OCI-LY1 (cell line): ENCODE data around the gene FHOD3.

Experiments
- H2AFZ ChIP-seq: fragments of 200-600 bp; sonication (generic), shearing (Covaris generic); 2 replicates; pipeline ENCODE4 v1.6.0; 2014; ENCODE audit warnings: antibody characterized with exemption, mild to moderate bottlenecking, low read length
- H3F3A ChIP-seq: fragments of 200-600 bp; sonication (generic), shearing (Covaris generic); 2 replicates; pipeline ENCODE4 v1.6.0; 2014; ENCODE audit warnings: mild to moderate bottlenecking, antibody characterized with exemption, low read length, moderate library complexity; ENCODE audit not compliant: insufficient read depth
- H3K27ac ChIP-seq: fragments of 200-600 bp; sonication (generic); 2 replicates; pipeline ENCODE4 v1.5.1; 2014; ENCODE audit warnings: low read length, mixed run types, mild to moderate bottlenecking, low read depth; ENCODE audit not compliant: poor library complexity, severe bottlenecking
- H3K27me3 ChIP-seq: fragments of 200-600 bp; sonication (generic); 2 replicates; pipeline ENCODE4 v1.6.0; 2014; ENCODE audit warnings: antibody characterized with exemption, mild to moderate bottlenecking, low read length, moderate library complexity; ENCODE audit not compliant: insufficient read depth
- H3K36me3 ChIP-seq: fragments of 200-600 bp; sonication (generic); 2 replicates; pipeline ENCODE4 v1.6.1; 2014; ENCODE audit warnings: mild to moderate bottlenecking, antibody characterized with exemption, low read length, moderate library complexity, mixed read lengths; ENCODE audit not compliant: insufficient read depth
- H3K4me1 ChIP-seq: fragments of 200-600 bp; sonication (generic); 2 replicates; pipeline ENCODE4 v1.5.1; 2014; ENCODE audit warnings: mild to moderate bottlenecking, low read length, moderate library complexity; ENCODE audit not compliant: insufficient read depth, severe bottlenecking
- H3K4me2 ChIP-seq: fragments of 200-600 bp; sonication (generic), shearing (Covaris generic); 2 replicates; pipeline ENCODE4 v1.6.1; 2014; ENCODE audit warnings: low read length
- H3K4me3 ChIP-seq: fragments of 200-600 bp; sonication (generic); 2 replicates; pipeline ENCODE4 v1.5.1; 2014; ENCODE audit warnings: low read length, low read depth, mild to moderate bottlenecking, mixed read lengths; ENCODE audit not compliant: poor library complexity, severe bottlenecking
- H3K79me2 ChIP-seq: fragments of 200-600 bp; shearing (Covaris generic); 2 replicates; pipeline ENCODE4 v1.6.1; 2016; ENCODE audit warnings: mixed run types, low read length, mixed read lengths; ENCODE audit not compliant: insufficient read depth
- H3K9ac ChIP-seq: fragments of 200-600 bp; sonication (generic), shearing (Covaris generic); 2 replicates; pipeline ENCODE4 v1.6.1; 2014; ENCODE audit warnings: mild to moderate bottlenecking, low read length, mixed read lengths
- H3K9me2 ChIP-seq: fragments of 200-600 bp; sonication (generic), shearing (Covaris generic); 2 replicates; pipeline ENCODE4 v1.6.1; 2014; ENCODE audit warnings: low read depth, mild to moderate bottlenecking, low read length, mixed read lengths
- H3K9me3 ChIP-seq: fragments of 200-600 bp; shearing (Covaris generic); 2 replicates; pipeline ENCODE4 v1.6.1; 2014; ENCODE audit warnings: low read length, mixed read lengths
- H4K20me1 ChIP-seq: fragments of 200-600 bp; sonication (generic), shearing (Covaris generic); 2 replicates; pipeline ENCODE4 v1.6.0; 2016; ENCODE audit warnings: mild to moderate bottlenecking, low read length; ENCODE audit not compliant: insufficient read depth
- CTCF ChIP-seq: fragments of 200-600 bp; sonication (generic), shearing (Covaris generic); IDR thresholded peaks from 2 replicates; pipeline ENCODE4 v1.5.1; 2017; ENCODE audit warnings: mild to moderate bottlenecking, antibody characterized with exemption, low read length, moderate library complexity, mixed read lengths
- EZH2 ChIP-seq: fragments of 200-600 bp; sonication (generic), shearing (Covaris generic); IDR thresholded peaks from 2 replicates; pipeline ENCODE4 v1.8.0; 2017; ENCODE audit warnings: borderline replicate concordance, mixed run types, mild to moderate bottlenecking, antibody characterized with exemption, low read length, moderate library complexity, mixed read lengths

Gene FHOD3

GRCh38 chr18:36513556-36513955 lies 216.0 kb downstream of the FHOD3 start:
- H3K4me2 ChIP-seq: no peak overlapping the region
- H3K4me3 ChIP-seq: no peak overlapping the region
- no peak overlapping the region for H3K27ac ChIP-seq
- H3K9me2 ChIP-seq: no peaks in the 10 kb centered on the region
- no peak overlapping the region for H2AFZ ChIP-seq
- no peaks in the 10 kb centered on the region for H3K4me1 ChIP-seq
- H3K27me3 ChIP-seq: no peaks in the 10 kb centered on the region
- no peaks in the 10 kb centered on the region for H3K9me3 ChIP-seq
- H3K36me3 ChIP-seq: no peaks in the 10 kb centered on the region
- TF ChIP-seq CTCF (no peak), EZH2 (no peak)
- no peaks in the 10 kb centered on the region for H4K20me1 ChIP-seq
- H3F3A ChIP-seq: no peaks in the 10 kb centered on the region
- H3K9ac ChIP-seq: no peak overlapping the region
- no peaks in the 10 kb centered on the region for H3K79me2 ChIP-seq

GRCh38 chr18:36514778-36515177 lies 217.3 kb downstream of the FHOD3 start:
- H3K36me3 ChIP-seq: no peaks in the 10 kb centered on the region
- no peak overlapping the region for H3K4me2 ChIP-seq
- H3K4me1 ChIP-seq: no peaks in the 10 kb centered on the region

GRCh38 chr18:36516258-36516657 lies 218.7 kb downstream of the FHOD3 start:
- Histone ChIP-seq H3K27me3 (no peaks in the 10 kb centered on the region), H3K9ac (no peak overlapping the region), H3K79me2 (no peaks in the 10 kb centered on the region), H2AFZ (no peak overlapping the region), H3F3A (no peaks in the 10 kb centered on the region), H3K27ac (no peak overlapping the region), H4K20me1 (no peaks in the 10 kb centered on the region), H3K4me3 (no peak overlapping the region), H3K36me3 (no peaks in the 10 kb centered on the region), H3K9me2 (no peaks in the 10 kb centered on the region), H3K9me3 (no peaks in the 10 kb centered on the region), H3K4me2 (no peak overlapping the region), H3K4me1 (no peaks in the 10 kb centered on the region)
- TF ChIP-seq EZH2 (no peak), CTCF (no peak)

More at GRCh38 chr18:36514778-36515177, 217.3 kb downstream of the FHOD3 start:
- TF ChIP-seq EZH2: no peak
- no peak for TF ChIP-seq CTCF
- Histone ChIP-seq H3K27me3 (no peaks in the 10 kb centered on the region), H3F3A (no peaks in the 10 kb centered on the region), H3K9me3 (no peaks in the 10 kb centered on the region), H3K27ac (no peak overlapping the region), H3K9ac (no peak overlapping the region), H3K4me3 (no peak overlapping the region), H4K20me1 (no peaks in the 10 kb centered on the region), H3K9me2 (no peaks in the 10 kb centered on the region), H3K79me2 (no peaks in the 10 kb centered on the region), H2AFZ (no peak overlapping the region)
